NB4 (cell line): ENCODE results near the gene KANSL3.

Experiments used
- CTCF ChIP-seq: IDR thresholded peaks from one replicate; pipeline ENCODE4 v1.5.1; 2012; ENCODE audit warnings: low read depth, low read length
- POLR2A ChIP-seq: IDR thresholded peaks from 2 replicates; pipeline ENCODE4 v1.6.1; 2011; ENCODE audit warnings: mild to moderate bottlenecking; ENCODE audit not compliant: insufficient read length; ENCODE audit errors: extremely low read depth

GRCh38 chr2:96679848-96680247 lies 41.7 kb upstream of the KANSL3 start:
- TF ChIP-seq POLR2A (no peak), CTCF (no peak)
